Fibroblast of skin of right biceps (primary cell): ENCODE data around the gene AHSA1.
"Not testable (repeated sequence)": the region's sequence is repeated elsewhere in the genome, so short reads cannot be mapped to it uniquely, and the experiment has no call there.

Source experiments
- DNase-seq: peaks from one replicate; pipeline ENCODE4 v3.0.0-alpha.2; 2013

Gene AHSA1

GRCh38 chr14:77457522-77458248, at the start of gene AHSA1, which contains the start of gene VIPAS39:
Gene AHSA1 (plus strand): TSS chr14:77458093. CDS start chr14:77458190, 97 bp downstream.
Gene VIPAS39 (minus strand): TSS chr14:77457601. CDS start chr14:77454102, 3,499 bp downstream.
- peak; percentile 99 for DNase-seq

GRCh38 chr14:77409131-77409533, 48.8 kb upstream of the AHSA1 start:
- peak; percentile 2 for DNase-seq

GRCh38 chr14:77415403-77416030, 42.4 kb upstream of the AHSA1 start:
- not testable (repeated sequence) for DNase-seq

GRCh38 chr14:77416098-77416497, 41.8 kb upstream of the AHSA1 start:
- DNase-seq: not testable (repeated sequence)

- no peak for DNase-seq
Observed at GRCh38 chr14:77416836-77417235, 41.1 kb upstream of the AHSA1 start.

- peak; percentile 30 for DNase-seq
Observed at GRCh38 chr14:77421201-77421600, 36.7 kb upstream of the AHSA1 start.

GRCh38 chr14:77423423-77423822, 34.5 kb upstream of the AHSA1 start, which contains the start of gene NOXRED1:
Gene NOXRED1 (minus strand): TSS chr14:77423523. CDS start chr14:77422889, 634 bp downstream.
- DNase-seq: no peak

- no peak for DNase-seq
Observed at GRCh38 chr14:77424862-77425261, 33.0 kb upstream of the AHSA1 start.

- DNase-seq: no peak
Observed at GRCh38 chr14:77426396-77426795, 31.5 kb upstream of the AHSA1 start.

- peak; percentile 41 for DNase-seq
Observed at GRCh38 chr14:77436042-77436441, 21.9 kb upstream of the AHSA1 start.

- DNase-seq: no peak
Observed at GRCh38 chr14:77438596-77438995, 19.3 kb upstream of the AHSA1 start.

GRCh38 chr14:77439861-77440260, 18.0 kb upstream of the AHSA1 start:
- DNase-seq: no peak

- no peak for DNase-seq
Observed at GRCh38 chr14:77442196-77442595, 15.7 kb upstream of the AHSA1 start.

GRCh38 chr14:77455966-77456640, 1.8 kb upstream of the AHSA1 start:
- no peak for DNase-seq

GRCh38 chr14:77457115-77457521, 775 bp upstream of the AHSA1 start:
- DNase-seq: no peak

GRCh38 chr14:77458249-77458950, 507 bp downstream of the AHSA1 start:
- peak; percentile 26 for DNase-seq

GRCh38 chr14:77459072-77459723, 1.3 kb downstream of the AHSA1 start:
- DNase-seq: peak; percentile 68

GRCh38 chr14:77467801-77468200, 9.9 kb downstream of the AHSA1 start:
- no peak for DNase-seq

- DNase-seq: no peak
Observed at GRCh38 chr14:77469067-77469505, 11.2 kb downstream of the AHSA1 start.

- no peak for DNase-seq
Observed at GRCh38 chr14:77469539-77469938, 11.6 kb downstream of the AHSA1 start.

- no peak for DNase-seq
Observed at GRCh38 chr14:77470224-77470870, 12.5 kb downstream of the AHSA1 start.

GRCh38 chr14:77473921-77474320, 16.0 kb downstream of the AHSA1 start:
- no peak for DNase-seq
